ENCODE results near the gene CD164. TPM values are rescaled to one million over a fixed set of nuclear protein-coding genes. Genes with fewer than 3 reads are reported as not detected.
"Not testable (repeated sequence)": the region's sequence is repeated elsewhere in the genome, so short reads cannot be mapped to it uniquely, and the experiment has no call there.

Gene CD164
- polyA plus RNA-seq, 3 donors, result 537 to 547 (median 545) TPM

DNA sequence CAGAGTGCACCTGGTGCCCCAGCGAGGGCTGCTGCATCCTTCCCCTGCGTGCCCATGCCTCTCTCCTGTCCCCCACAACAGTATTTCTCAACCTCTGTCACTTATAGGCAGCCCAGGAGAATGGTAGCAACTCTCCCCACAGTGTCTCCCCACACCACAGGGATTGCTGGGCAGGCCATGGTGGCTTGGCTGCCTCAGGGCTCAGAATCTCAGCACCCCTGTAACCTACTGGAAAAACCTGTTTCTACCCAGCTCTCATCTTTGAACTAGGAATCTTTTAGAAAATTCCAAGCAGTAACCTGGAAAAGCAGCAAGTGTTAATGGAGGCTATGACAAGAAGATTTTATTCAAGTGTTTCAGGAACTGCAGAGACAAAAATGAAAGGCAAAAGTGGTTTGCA, 38.0 kb downstream of the CD164 start:
- no peak for DNase-seq (ENCODE audit: low read depth in 3 of 3, low spot score in 2 of 3)

DNA sequence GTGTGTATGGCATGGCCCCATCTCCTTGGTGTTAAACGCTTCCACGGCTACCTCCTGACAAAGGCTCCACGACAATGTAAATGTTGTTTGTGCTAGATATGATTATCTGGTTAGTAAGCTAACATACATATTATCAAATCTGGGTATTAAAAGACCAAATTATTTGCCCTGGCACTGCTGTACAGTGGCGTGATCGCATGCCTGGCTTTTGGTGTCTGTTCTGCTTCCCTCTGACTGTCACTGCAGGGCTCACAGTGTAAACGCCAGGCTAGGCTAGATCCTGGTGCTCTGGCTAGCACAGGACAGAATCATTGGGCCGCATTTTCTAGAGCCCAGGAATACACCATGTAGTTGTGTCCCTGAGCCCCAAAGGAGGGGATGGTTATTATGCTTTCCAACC, 38.7 kb downstream of the CD164 start:
- DNase-seq (ENCODE audit: low read depth in 3 of 3, low spot score in 2 of 3), result no peak

DNA sequence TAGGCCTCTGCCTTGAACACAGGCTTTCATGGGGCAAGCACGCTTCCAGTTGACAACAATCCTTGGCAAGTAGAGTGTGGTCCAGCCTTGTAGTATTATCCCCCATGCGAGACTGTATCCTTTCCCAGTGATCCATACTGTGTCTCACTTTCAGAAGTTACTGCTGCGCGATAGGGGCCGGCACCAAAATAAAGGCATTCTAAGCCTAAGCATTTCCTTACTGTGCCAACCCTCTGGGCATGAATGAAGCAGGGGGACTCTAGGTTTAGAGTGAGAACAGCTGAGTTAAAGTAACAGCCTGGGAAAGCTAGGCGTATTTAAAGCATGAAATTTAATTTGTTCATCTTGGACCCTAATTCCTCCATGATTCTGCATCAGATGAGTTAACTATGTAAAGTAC, 39.4 kb downstream of the CD164 start:
- no peak for DNase-seq (ENCODE audit: low read depth in 3 of 3, low spot score in 2 of 3)

GRCh38 chr6:109342506-109342905, 39.8 kb downstream of the CD164 start:
- no peak for DNase-seq (ENCODE audit: low read depth in 3 of 3, low spot score in 2 of 3)

DNA sequence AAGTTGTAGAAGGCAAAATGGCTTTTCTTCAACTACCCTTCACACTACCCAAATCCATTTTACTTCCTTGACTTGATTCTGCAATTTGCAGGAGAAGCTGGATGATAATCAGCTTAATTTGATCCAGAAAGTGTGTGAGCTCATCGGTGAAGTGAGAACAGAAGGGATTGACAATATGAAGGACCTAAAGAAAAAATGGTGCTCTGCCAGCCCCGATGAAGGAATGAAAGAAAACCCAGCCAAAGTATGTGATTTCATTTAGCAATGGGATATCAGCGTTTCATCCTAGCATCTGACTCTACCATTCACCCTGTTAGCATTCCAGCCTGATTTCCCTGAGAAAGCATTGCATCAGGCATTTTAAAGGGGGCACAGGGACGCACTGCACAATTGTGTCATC, 41.5 kb downstream of the CD164 start:
- DNase-seq (ENCODE audit: low read depth in 3 of 3, low spot score in 2 of 3), result no peak

DNA sequence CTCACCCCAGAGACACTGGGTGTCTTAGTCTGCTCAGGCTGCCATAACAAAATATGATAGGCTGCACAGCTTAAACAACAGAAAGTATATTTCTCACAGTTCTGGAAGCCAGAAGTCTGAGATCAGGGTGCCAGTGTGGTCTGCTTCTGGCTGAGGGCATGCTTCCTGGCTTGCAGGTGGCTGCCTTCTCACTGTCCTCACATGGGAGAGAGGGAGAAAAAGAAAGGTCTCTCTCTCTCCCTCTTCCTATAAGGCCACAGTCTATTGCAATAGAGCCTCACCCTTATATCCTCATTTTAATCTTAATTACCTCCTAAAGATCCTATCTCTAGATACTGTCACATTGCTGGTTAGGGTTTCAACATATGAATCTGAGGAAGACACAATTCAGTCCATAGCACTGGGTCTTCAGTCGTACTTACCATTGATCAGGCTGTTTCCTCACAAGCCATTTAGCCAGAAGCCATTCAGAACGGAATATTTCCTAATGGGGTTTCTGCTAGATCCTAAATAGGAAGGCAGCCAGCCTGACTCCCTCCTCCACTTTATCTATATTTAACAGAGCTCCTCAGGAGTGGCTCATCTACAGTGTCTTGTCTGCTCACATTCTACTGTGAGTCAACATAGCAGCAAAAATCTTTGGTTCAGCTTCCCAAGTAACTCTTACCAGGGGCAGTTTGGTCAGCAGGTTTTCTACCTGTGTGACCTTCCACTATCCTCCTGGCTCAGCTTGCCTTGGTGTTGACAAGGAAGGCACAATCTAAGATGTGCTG, 42.2 kb downstream of the CD164 start:
- DNase-seq (ENCODE audit: low read depth in 3 of 3, low spot score in 2 of 3), result no peak

DNA sequence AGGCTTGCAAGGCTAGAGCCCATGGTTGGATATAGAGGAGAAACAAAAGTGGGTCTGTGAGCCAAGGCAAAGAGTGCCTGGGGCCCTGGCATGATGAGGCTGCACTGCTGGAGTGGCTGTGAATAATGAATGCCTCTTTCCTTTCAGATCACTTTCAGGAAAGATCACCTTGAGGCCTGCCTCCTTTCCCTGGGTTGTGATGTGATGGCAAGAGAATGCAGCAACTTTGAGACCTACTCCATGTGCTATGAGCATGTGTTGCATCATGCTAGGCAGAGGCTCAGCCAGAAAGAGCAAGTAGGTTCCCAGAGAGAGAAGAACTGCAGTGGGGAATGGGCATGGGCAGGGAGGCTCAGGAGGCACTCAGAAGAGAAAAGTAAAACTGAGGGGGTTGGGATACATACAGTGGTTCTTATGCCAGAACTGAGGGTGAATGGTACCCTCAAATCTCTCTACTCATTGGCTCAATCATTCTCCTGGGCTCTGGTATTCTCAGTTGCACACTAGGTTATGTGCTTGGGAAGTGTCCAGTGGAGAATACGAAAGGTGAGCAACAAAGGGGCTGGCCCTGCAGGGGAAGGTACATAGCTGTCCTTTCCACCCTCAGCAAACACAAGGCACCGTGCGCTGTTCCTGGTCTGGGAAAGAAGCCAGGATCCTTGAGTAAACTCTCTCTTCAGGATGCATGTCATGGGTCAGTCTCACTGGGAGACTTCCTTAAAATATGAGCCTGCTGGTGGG, 45.9 kb downstream of the CD164 start:
- no peak for DNase-seq (ENCODE audit: low read depth in 3 of 3, low spot score in 2 of 3)

DNA sequence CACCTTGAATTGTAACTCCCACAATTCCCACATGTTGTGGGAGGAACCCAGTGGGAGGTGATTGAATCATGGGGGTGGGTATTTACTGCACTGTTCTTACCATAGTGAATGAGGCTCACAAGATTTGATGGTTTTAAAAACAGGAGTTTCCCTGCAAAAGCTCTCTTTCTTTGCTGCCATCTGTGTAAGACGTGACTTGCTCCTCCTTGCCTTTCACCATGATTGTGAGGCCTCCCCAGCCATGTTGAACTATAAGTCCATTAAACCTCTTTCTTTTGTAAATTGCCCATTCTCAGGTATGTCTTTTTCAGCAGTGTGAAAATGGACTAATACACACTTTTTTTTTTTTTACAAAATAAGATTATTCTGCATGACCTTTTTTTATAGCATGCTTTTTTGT, 48.4 kb downstream of the CD164 start:
- DNase-seq (ENCODE audit: low read depth in 3 of 3, low spot score in 2 of 3), result not testable (repeated sequence)

DNA sequence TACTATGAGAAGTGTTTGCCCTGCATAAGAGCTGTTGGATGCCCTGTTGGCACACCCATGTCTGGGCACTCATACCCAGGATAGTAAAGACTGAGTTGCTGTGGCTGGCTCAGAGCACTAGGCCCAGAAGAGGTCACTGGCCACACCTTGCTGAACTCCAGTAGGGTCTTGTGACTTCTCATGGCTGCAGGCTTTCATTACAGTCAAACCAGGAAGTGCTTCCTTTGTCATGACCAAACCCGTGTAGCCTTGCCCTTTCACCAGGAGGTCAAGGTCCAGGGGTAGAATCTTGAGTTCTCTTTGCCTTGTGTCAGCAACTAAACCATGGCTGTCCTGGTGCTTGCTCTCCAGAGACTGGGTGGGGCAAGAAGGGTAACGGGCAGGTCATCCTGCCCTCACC, 49.5 kb downstream of the CD164 start:
- no peak for DNase-seq (ENCODE audit: low read depth in 3 of 3, low spot score in 2 of 3)

DNA sequence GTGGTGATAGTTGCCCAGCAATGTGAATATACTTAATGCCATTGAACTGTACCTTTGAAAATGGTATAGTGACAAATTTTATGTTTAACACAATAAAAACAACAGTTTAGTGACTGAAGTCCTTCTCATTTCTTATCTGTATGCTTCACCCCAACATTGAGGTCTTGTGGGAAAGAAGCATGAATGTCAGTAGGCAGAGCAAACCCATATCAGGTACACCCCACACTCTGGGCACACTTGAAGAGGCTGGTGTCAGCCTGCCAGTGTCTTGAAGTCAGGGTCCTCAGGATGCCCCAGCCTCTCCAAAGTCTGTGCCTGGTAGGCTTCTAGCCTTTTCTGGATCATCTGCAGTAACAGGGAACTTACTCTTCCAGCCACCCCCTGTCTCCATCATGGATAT, 51.2 kb downstream of the CD164 start:
- no peak for DNase-seq (ENCODE audit: low read depth in 3 of 3, low spot score in 2 of 3)

DNA sequence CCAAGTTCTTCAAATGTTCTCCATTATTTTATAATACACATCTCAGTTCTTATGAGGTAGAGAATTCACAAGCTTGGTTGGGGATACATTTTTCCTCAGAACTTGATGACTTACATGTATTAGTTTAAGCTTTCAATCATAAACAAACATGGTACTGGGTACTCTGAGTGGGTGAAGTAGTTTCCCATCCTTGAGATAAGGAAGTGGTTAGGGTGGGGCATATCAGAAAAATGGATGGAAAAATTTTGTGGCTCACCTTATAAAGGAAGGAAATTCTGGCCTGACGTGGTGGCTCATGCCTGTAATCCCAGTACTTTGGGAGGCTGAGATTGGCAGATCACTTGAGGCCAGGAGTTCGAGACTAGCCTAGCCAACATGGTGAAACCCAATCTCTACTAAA, 52.0 kb downstream of the CD164 start:
- no peak for DNase-seq (ENCODE audit: low read depth in 3 of 3, low spot score in 2 of 3)

DNA sequence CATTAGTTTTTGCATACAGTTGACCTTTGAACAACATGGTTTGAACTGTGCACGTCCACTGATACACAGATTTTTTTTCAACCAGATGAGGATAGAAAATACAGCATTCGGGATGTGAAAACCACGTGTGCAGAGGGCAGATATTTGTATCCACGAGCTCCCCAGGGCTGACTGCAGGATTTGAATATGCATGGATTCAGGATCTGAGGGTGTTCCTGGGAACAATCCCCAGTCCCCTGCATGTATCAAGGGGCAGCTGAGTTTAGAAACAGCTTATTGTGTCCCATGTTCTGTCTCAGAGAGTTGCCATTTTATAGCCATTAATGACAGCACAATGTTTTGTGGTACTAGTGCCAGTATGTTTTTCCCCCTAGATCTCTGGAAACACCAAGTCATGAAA, 53.6 kb downstream of the CD164 start:
- no peak for DNase-seq (ENCODE audit: low read depth in 3 of 3, low spot score in 2 of 3)

DNA sequence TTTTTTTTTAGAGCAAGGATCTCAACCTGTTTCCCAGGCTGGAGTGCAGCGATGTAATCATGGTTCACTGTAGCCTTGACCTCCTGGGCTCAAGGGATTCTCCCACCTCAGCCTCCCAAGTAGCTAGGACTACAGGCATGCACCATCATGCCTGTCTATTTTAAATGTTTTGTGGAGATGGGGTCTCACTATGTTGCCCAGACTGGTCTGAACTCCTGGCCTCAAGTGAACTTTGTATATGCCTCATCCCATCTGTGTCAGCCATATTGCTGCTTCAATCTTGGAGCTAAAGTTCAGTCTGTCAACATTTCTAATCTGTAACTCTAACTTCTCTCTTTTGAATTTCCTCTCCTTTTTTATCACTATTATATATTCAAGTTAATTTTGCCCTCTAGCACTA, 54.3 kb downstream of the CD164 start:
- DNase-seq (ENCODE audit: low read depth in 3 of 3, low spot score in 2 of 3), result no peak

DNA sequence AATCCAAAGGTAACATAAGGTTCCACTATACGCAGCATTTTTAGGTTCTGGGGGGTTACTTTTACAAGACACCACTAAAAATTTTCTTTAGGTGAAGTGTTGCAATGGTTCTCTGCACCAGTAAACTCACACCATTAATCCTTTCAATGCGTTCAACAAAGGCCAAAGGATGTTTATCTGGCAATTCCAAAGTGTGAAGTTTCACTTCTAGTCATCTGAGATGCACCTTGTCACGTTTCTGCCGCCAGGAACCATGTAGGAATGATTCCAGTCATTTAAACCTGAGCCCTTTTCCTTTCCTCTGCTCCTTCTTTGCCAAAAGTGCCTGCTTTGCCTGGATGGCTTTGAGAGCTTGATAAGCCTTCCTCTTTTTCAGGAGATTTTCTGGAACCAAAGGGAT, 54.8 kb downstream of the CD164 start:
- no peak for DNase-seq (ENCODE audit: low read depth in 3 of 3, low spot score in 2 of 3)

GRCh38 chr6:109326351-109326750, 55.9 kb downstream of the CD164 start:
- no peak for DNase-seq (ENCODE audit: low read depth in 3 of 3, low spot score in 2 of 3)

GRCh38 chr6:109325400-109325801, 56.9 kb downstream of the CD164 start:
- DNase-seq (ENCODE audit: low read depth in 3 of 3, low spot score in 2 of 3), result no peak

GRCh38 chr6:109323241-109323640, 59.0 kb downstream of the CD164 start:
- no peak for DNase-seq (ENCODE audit: low read depth in 3 of 3, low spot score in 2 of 3)

- no peak for DNase-seq (ENCODE audit: low read depth in 3 of 3, low spot score in 2 of 3)
Observed at GRCh38 chr6:109322825-109323224, 59.4 kb downstream of the CD164 start.

GRCh38 chr6:109321752-109322151, 60.5 kb downstream of the CD164 start:
- no peak for DNase-seq (ENCODE audit: low read depth in 3 of 3, low spot score in 2 of 3)

DNA sequence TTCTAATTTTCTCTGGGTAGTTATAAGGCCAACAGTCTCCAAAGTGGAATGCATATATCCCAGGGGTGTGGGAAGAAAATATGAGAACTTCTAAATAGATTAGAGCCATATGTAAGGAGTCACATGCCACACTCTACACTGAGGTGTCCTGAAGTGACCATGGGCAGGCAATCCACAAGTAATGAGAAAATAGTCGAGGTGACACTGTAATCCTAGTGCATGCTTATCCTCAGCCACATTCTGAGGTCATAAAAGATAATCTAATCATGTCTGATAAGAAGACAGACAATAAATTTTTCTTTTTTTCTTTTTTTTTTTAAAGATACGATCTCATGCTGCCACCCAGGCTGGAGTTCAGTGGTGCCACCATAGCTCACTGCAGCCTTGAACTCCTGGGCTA, 62.2 kb downstream of the CD164 start:
- DNase-seq (ENCODE audit: low read depth in 3 of 3, low spot score in 2 of 3), result no peak

- no peak for DNase-seq (ENCODE audit: low read depth in 3 of 3, low spot score in 2 of 3)
Observed at GRCh38 chr6:109318328-109318876, 63.9 kb downstream of the CD164 start.

- DNase-seq (ENCODE audit: low read depth in 3 of 3, low spot score in 2 of 3), result no peak
Observed at GRCh38 chr6:109316909-109317308, 65.4 kb downstream of the CD164 start.

All from right renal cortex interstitium (tissue), 3 donors.